Measurements from ENCODE around the gene CFAP46.

- no peak for TF ChIP-seq GATA2 (IDR thresholded peaks at IDR 0.05; ENCODE audit: low read depth, low read length)
- TF ChIP-seq GATA3 (IDR thresholded peaks at IDR 0.05; ENCODE audit: low read depth, low read length), result no peak
Observed at GRCh38 chr10:132916956-132917666, 25.3 kb downstream of the CFAP46 start.

All from SH-SY5Y (cell line).